ENCODE results near the gene GAS2L3.

DNA sequence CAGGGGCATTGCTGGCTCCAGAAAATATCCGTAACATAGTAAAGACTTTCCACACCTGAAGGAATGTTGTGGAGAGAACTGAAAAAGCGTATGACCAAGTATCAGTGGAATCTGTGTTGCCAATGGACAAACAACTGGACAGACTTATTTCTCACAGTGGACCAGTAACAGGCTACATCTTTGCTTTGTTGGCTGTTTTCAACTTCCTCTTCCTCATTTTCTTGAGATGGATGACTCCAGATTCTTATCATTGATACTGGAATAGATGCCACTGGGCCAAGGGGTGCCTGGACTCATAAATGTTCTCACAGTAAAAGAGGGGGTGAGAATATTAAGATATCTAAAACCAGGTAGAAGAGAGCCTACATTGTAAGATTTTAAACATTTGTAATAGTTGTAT lies 6.4 kb downstream of the GAS2L3 start:
- TF ChIP-seq, protein P1, sequence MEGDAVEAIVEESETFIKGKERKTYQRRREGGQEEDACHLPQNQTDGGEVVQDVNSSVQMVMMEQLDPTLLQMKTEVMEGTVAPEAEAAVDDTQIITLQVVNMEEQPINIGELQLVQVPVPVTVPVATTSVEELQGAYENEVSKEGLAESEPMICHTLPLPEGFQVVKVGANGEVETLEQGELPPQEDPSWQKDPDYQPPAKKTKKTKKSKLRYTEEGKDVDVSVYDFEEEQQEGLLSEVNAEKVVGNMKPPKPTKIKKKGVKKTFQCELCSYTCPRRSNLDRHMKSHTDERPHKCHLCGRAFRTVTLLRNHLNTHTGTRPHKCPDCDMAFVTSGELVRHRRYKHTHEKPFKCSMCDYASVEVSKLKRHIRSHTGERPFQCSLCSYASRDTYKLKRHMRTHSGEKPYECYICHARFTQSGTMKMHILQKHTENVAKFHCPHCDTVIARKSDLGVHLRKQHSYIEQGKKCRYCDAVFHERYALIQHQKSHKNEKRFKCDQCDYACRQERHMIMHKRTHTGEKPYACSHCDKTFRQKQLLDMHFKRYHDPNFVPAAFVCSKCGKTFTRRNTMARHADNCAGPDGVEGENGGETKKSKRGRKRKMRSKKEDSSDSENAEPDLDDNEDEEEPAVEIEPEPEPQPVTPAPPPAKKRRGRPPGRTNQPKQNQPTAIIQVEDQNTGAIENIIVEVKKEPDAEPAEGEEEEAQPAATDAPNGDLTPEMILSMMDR (IDR thresholded peaks at IDR 0.05; ENCODE audit: low read length), result no peak
- TF ChIP-seq EZH2 (optimal IDR thresholded peaks at IDR 0.05; ENCODE audit: low read depth, low read length) (no peak), EZH2phosphoT487 (IDR thresholded peaks at IDR 0.05; ENCODE audit: low read length) (no peak)
